HCT116 (cell line): ENCODE measurements around the gene HSP90AB1. TPM values are rescaled to one million over a fixed set of nuclear protein-coding genes. Genes with fewer than 3 reads are reported as not detected.

Experiments used
- ATAC-seq: fragments of 200-7000 bp; cut with Tn5 transposase; 2 replicates; pipeline ENCODE4 v1.9.1; 2020; ENCODE audit warnings: mild to moderate bottlenecking, moderate library complexity
- BruUV-seq: library from RNA; stranded (reverse); fragments of 400-500 nt; replicated peaks from 2 replicates; lab custom pipeline; 2021; lab: Mats Ljungman, UMichigan
- CTCF ChIA-PET: fragments of 300-600 bp; sonication (Branson Sonifier 250); formaldehyde crosslinking; loops from one replicate; lab custom pipeline; 2021; ENCODE audit warnings: antibody characterized with exemption; lab: Charles Lee
- POLR2A ChIA-PET: fragments of 300-600, 350-600 bp; sonication (Branson Sonifier 250); formaldehyde crosslinking; loops from one replicate; lab custom pipeline; 2021; ENCODE audit warnings: antibody characterized with exemption; lab: Charles Lee
- RAD21 ChIA-PET, 2 experiments: fragments of 300-600 bp; sonication (Branson Sonifier 250); formaldehyde crosslinking; loops; one replicate each; lab custom pipeline; 2023; ENCODE audit warnings: low total read pairs in 2 of 2; ENCODE audit not compliant: uncharacterized antibody in 2 of 2, unreplicated experiment in 2 of 2, low non-redundant PET in 1 of 2; lab: Charles Lee
- DNase-seq: peaks from one replicate; pipeline ENCODE4 v3.0.0-alpha.2; 2010; ENCODE audit warnings: low read depth, low spot score
- H2AFZ ChIP-seq: fragments of 200-600 bp; shearing (Covaris generic), sonication (generic); 2 replicates; pipeline ENCODE4 v1.6.1; 2017; ENCODE audit warnings: low read depth, mixed run types, mixed read lengths, antibody characterized with exemption, low read length; ENCODE audit not compliant: poor library complexity, severe bottlenecking
- H3K27ac ChIP-seq: 2 replicates; pipeline ENCODE4 v1.5.1; 2012; ENCODE audit warnings: low read depth, low read length
- H3K27me3 ChIP-seq: fragments of 200-600 bp; sonication (generic); 2 replicates; pipeline ENCODE4 v1.6.1; 2016; ENCODE audit warnings: mixed run types, low read length, mixed read lengths; ENCODE audit not compliant: insufficient read depth
- H3K36me3 ChIP-seq, 2 experiments: fragments of 200-500 bp in 1 of 2; fragments of 200-600 bp in 1 of 2; sonication (Bioruptor generic) in 1 of 2; sonication (generic) in 1 of 2; 2 replicates each; pipeline versions ENCODE4 v1.5.1 to v1.6.1; 2014 to 2016; ENCODE audit warnings: low read length in 2 of 2, inconsistent platforms in 1 of 2, mixed read lengths in 1 of 2, mixed run types in 1 of 2; ENCODE audit not compliant: insufficient read depth in 2 of 2, control insufficient read depth in 1 of 2
- H3K4me1 ChIP-seq, 2 experiments: fragments of 200-600 bp in 1 of 2; sonication (generic) in 1 of 2; 2 replicates each; pipeline versions ENCODE4 v1.5.1 to v1.6.1; 2012 to 2017; ENCODE audit warnings: low read length in 2 of 2, inconsistent platforms in 1 of 2, mild to moderate bottlenecking in 1 of 2, mixed read lengths in 1 of 2, mixed run types in 1 of 2, moderate library complexity in 1 of 2; ENCODE audit not compliant: insufficient read depth in 2 of 2, control insufficient read depth in 1 of 2
- H3K4me2 ChIP-seq: fragments of 200-600 bp; sonication (generic); 2 replicates; pipeline ENCODE4 v1.6.1; 2017; ENCODE audit warnings: mixed run types, low read length, mixed read lengths
- H3K4me3 ChIP-seq, 2 experiments: fragments of 200-600 bp in 1 of 2; sonication (generic) in 1 of 2; replicated peaks in 1 of 2; 2 replicates each; pipeline ENCODE4 v1.5.1; 2011 to 2016; ENCODE audit warnings: low read length in 2 of 2, control low read depth in 1 of 2, low read depth in 1 of 2, mild to moderate bottlenecking in 1 of 2, mixed read lengths in 1 of 2, mixed run types in 1 of 2
- H3K79me2 ChIP-seq: fragments of 200-600 bp; sonication (generic); 2 replicates; pipeline ENCODE4 v1.6.1; 2017; ENCODE audit warnings: mild to moderate bottlenecking, mixed run types, low read length, moderate library complexity, mixed read lengths; ENCODE audit not compliant: insufficient read depth
- H3K9ac ChIP-seq: fragments of 200-600 bp; sonication (generic); 2 replicates; pipeline ENCODE4 v1.6.1; 2016; ENCODE audit warnings: low read length, mixed read lengths
- H3K9me2 ChIP-seq: fragments of 200-600 bp; sonication (generic), shearing (Covaris generic); 2 replicates; pipeline ENCODE4 v1.6.1; 2017; ENCODE audit warnings: mixed run types, mild to moderate bottlenecking, moderate library complexity; ENCODE audit not compliant: insufficient read depth
- H3K9me3 ChIP-seq, 2 experiments: fragments of 200-500 bp in 1 of 2; fragments of 200-600 bp in 1 of 2; sonication (Bioruptor generic) in 1 of 2; sonication (generic) in 1 of 2; 2 replicates each; pipeline ENCODE4 v1.6.1; 2014 to 2017; ENCODE audit warnings: low read length in 2 of 2, mixed read lengths in 2 of 2, inconsistent platforms in 1 of 2, low read depth in 1 of 2, mild to moderate bottlenecking in 1 of 2, mixed run types in 1 of 2, moderate library complexity in 1 of 2; ENCODE audit not compliant: control insufficient read depth in 1 of 2, insufficient read depth in 1 of 2
- H4K20me1 ChIP-seq: fragments of 200-600 bp; sonication (generic), shearing (Covaris generic); 2 replicates; pipeline ENCODE4 v1.6.1; 2017; ENCODE audit warnings: mixed run types, mild to moderate bottlenecking, moderate library complexity; ENCODE audit not compliant: insufficient read depth
- CEBPB ChIP-seq: IDR thresholded peaks from 2 replicates; pipeline ENCODE4 v1.6.1; 2012; ENCODE audit warnings: low read depth
- EGR1 ChIP-seq: IDR thresholded peaks from 2 replicates; pipeline ENCODE4 v1.6.1; 2012; ENCODE audit warnings: low read depth
- ELF1 ChIP-seq: IDR thresholded peaks from 2 replicates; pipeline ENCODE4 v1.6.1; 2012; ENCODE audit warnings: low read depth, borderline replicate concordance
- EZH2 ChIP-seq: fragments of 200-600 bp; sonication (generic); IDR thresholded peaks from 2 replicates; pipeline ENCODE4 v1.6.1; 2017; ENCODE audit warnings: antibody characterized with exemption, mixed run types
- EZH2phosphoT487 ChIP-seq: fragments of 200-600 bp; IDR thresholded peaks from 2 replicates; pipeline ENCODE4 v1.6.1; 2018; ENCODE audit warnings: antibody characterized with exemption, borderline replicate concordance
- FOSL1 ChIP-seq: IDR thresholded peaks from 2 replicates; pipeline ENCODE4 v1.6.1; 2012; ENCODE audit warnings: low read depth
- JUND ChIP-seq: IDR thresholded peaks from 2 replicates; pipeline ENCODE4 v1.6.1; 2012
- POLR2A ChIP-seq: IDR thresholded peaks from 2 replicates; pipeline ENCODE4 v1.7.0; 2011; ENCODE audit warnings: borderline replicate concordance; ENCODE audit not compliant: insufficient read depth, insufficient read length; ENCODE audit errors: extremely low read depth
- POLR2AphosphoS5 ChIP-seq: IDR thresholded peaks from 2 replicates; pipeline ENCODE4 v1.6.1; 2011; ENCODE audit warnings: mild to moderate bottlenecking, low read depth, low read length, moderate library complexity
- RAD21 ChIP-seq: IDR thresholded peaks from 2 replicates; pipeline ENCODE4 v1.6.1; 2012; ENCODE audit warnings: low read depth, mild to moderate bottlenecking
- SP1 ChIP-seq: IDR thresholded peaks from 2 replicates; pipeline ENCODE4 v1.6.1; 2012; ENCODE audit warnings: low read depth
- SRF ChIP-seq: IDR thresholded peaks from 2 replicates; pipeline ENCODE4 v1.6.1; 2012; ENCODE audit warnings: low read depth
- TCF7L2 ChIP-seq: IDR thresholded peaks from 2 replicates; pipeline ENCODE4 v1.7.0; 2011; ENCODE audit warnings: borderline replicate concordance, inconsistent platforms; ENCODE audit not compliant: insufficient read depth, insufficient read length; ENCODE audit errors: extremely low read depth
- ZBTB33 ChIP-seq: IDR thresholded peaks from 2 replicates; pipeline ENCODE4 v1.6.1; 2011; ENCODE audit warnings: mild to moderate bottlenecking, low read length, moderate library complexity; ENCODE audit not compliant: insufficient replicate concordance; ENCODE audit errors: extremely low read depth
- ZFX ChIP-seq: fragments of 450-650 bp; IDR thresholded peaks from 2 replicates; pipeline ENCODE4 v1.6.1; 2017
- ZNF274 ChIP-seq: fragments of 200-500 bp; sonication (Bioruptor generic); IDR thresholded peaks from 2 replicates; pipeline ENCODE4 v1.6.1; 2014; ENCODE audit warnings: mild to moderate bottlenecking, low read depth, low read length, inconsistent platforms
- intact Hi-C: fragments of 100-400 bp; cut with micrococcal nuclease; formaldehyde crosslinking; loops from 2 replicates; pipeline ENCODE4 v1.10.0; 2022
- total RNA-seq: library from RNA; stranded (reverse); gene quantifications from one replicate; pipeline ENCODE4 v1.2.1, GENCODE V29; 2021; ENCODE audit not compliant: unreplicated experiment
- TF ChIP-seq, protein P1 (sequence below), 3 experiments: fragments of 200-600 bp in 1 of 3; sonication (generic) in 1 of 3; IDR thresholded peaks in 2 of 3; conservative IDR thresholded peaks in 1 of 3; 2 replicates each; pipeline ENCODE4 v1.5.1; 2012 to 2017; ENCODE audit warnings: low read depth in 2 of 3, low read length in 2 of 3, antibody characterized with exemption in 1 of 3, borderline replicate concordance in 1 of 3, control low read depth in 1 of 3, mild to moderate bottlenecking in 1 of 3, mixed read lengths in 1 of 3, mixed run types in 1 of 3, moderate library complexity in 1 of 3; ENCODE audit not compliant: insufficient read depth in 1 of 3
- TF ChIP-seq, protein P2 (sequence below): IDR thresholded peaks from 2 replicates; pipeline ENCODE4 v1.6.1; 2012
- TF ChIP-seq, protein P3 (sequence below): IDR thresholded peaks from 2 replicates; pipeline ENCODE4 v1.6.1; 2012
- TF ChIP-seq, protein P4 (sequence below): IDR thresholded peaks from 2 replicates; pipeline ENCODE4 v1.6.1; 2012; ENCODE audit warnings: low read depth

HSP90AB1 gene
- total RNA-seq, 1 experiment from 2014 or later, result 2,554 TPM

GRCh38 chr6:44269921-44270525, 23.1 kb downstream of the HSP90AB1 start, which contains the start of gene TMEM151B:
Gene TMEM151B, plus strand, starts transcription at chr6:44270450. Its CDS starts 293 bp downstream, at chr6:44270743.
- DNase-seq (no peak), ATAC-seq (no peak)
- Histone ChIP-seq H3K9ac (no peak within 1 kb of the TSS), H3K4me3 (no peak within 1 kb of the TSS), H3K9me2 (no peaks in the 10 kb centered on the region), H3K27ac (no peak within 1 kb of the TSS), H2AFZ (no peak within 1 kb of the TSS), H3K4me1 (peaks cover 0 to 8% of the 10 kb centered on the region in 2 experiments; a peak in 2 of 4 replicates), H3K36me3 (no peaks in the 10 kb centered on the region), H3K27me3 (no peaks in the 10 kb centered on the region), H4K20me1 (no peaks in the 10 kb centered on the region), H3K79me2 (no peaks in the 10 kb centered on the region), H3K4me2 (no peak within 1 kb of the TSS), H3K9me3 (no peaks in the 10 kb centered on the region)
- ChIA-PET CTCF (interaction anchor here (1.4 to 2.1 kb wide), 2 partner anchors 9 to 43 kb away, joined by 4 to 7 read pairs; partner anchors contain the start of gene AARS2), RAD21 (no interaction called here), POLR2A (no interaction called here)
- intact Hi-C loops, result loop anchor here (5.0 kb wide), 1 partner anchor 187 kb away; no protein-coding TSS in a partner anchor
- TF ChIP-seq, protein P1, sequence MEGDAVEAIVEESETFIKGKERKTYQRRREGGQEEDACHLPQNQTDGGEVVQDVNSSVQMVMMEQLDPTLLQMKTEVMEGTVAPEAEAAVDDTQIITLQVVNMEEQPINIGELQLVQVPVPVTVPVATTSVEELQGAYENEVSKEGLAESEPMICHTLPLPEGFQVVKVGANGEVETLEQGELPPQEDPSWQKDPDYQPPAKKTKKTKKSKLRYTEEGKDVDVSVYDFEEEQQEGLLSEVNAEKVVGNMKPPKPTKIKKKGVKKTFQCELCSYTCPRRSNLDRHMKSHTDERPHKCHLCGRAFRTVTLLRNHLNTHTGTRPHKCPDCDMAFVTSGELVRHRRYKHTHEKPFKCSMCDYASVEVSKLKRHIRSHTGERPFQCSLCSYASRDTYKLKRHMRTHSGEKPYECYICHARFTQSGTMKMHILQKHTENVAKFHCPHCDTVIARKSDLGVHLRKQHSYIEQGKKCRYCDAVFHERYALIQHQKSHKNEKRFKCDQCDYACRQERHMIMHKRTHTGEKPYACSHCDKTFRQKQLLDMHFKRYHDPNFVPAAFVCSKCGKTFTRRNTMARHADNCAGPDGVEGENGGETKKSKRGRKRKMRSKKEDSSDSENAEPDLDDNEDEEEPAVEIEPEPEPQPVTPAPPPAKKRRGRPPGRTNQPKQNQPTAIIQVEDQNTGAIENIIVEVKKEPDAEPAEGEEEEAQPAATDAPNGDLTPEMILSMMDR (IDR thresholded peaks at IDR 0.05 in 2 of 3, conservative IDR thresholded peaks at IDR 0.05 in 1 of 3; ENCODE audit: borderline replicate concordance in 1 of 3, insufficient read depth in 1 of 3, low read depth in 2 of 3, low read length in 2 of 3), result no peak
- TF ChIP-seq, protein P2, sequence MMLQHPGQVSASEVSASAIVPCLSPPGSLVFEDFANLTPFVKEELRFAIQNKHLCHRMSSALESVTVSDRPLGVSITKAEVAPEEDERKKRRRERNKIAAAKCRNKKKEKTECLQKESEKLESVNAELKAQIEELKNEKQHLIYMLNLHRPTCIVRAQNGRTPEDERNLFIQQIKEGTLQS, result no peak
- TF ChIP-seq JUND (no peak), ZBTB33 (no peak), SP1 (no peak), SRF (no peak), EZH2 (no peak), EGR1 (no peak), ZFX (no peak), POLR2A (no peak), FOSL1 (no peak), EZH2phosphoT487 (no peak), CEBPB (no peak), RAD21 (no peak), ZNF274 (no peak), POLR2AphosphoS5 (no peak), ELF1 (no peak), TCF7L2 (no peak)
- TF ChIP-seq, protein P3, sequence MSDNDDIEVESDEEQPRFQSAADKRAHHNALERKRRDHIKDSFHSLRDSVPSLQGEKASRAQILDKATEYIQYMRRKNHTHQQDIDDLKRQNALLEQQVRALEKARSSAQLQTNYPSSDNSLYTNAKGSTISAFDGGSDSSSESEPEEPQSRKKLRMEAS, result no peak
- TF ChIP-seq, protein P4, sequence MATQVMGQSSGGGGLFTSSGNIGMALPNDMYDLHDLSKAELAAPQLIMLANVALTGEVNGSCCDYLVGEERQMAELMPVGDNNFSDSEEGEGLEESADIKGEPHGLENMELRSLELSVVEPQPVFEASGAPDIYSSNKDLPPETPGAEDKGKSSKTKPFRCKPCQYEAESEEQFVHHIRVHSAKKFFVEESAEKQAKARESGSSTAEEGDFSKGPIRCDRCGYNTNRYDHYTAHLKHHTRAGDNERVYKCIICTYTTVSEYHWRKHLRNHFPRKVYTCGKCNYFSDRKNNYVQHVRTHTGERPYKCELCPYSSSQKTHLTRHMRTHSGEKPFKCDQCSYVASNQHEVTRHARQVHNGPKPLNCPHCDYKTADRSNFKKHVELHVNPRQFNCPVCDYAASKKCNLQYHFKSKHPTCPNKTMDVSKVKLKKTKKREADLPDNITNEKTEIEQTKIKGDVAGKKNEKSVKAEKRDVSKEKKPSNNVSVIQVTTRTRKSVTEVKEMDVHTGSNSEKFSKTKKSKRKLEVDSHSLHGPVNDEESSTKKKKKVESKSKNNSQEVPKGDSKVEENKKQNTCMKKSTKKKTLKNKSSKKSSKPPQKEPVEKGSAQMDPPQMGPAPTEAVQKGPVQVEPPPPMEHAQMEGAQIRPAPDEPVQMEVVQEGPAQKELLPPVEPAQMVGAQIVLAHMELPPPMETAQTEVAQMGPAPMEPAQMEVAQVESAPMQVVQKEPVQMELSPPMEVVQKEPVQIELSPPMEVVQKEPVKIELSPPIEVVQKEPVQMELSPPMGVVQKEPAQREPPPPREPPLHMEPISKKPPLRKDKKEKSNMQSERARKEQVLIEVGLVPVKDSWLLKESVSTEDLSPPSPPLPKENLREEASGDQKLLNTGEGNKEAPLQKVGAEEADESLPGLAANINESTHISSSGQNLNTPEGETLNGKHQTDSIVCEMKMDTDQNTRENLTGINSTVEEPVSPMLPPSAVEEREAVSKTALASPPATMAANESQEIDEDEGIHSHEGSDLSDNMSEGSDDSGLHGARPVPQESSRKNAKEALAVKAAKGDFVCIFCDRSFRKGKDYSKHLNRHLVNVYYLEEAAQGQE, result no peak
- no TSS peak for BruUV-seq
